SU-DHL-6 (cell line): ENCODE data around the gene MOV10L1.
"Not testable (repeated sequence)": the region's sequence is repeated elsewhere in the genome, so short reads cannot be mapped to it uniquely, and the experiment has no call there.

ENCODE experiments used
- H2AFZ ChIP-seq: fragments of 200-600 bp; sonication (generic); 2 replicates; pipeline ENCODE4 v1.6.1; 2014; ENCODE audit warnings: low read depth, mild to moderate bottlenecking, moderate library complexity, mixed read lengths, antibody characterized with exemption, low read length; ENCODE audit not compliant: severe bottlenecking
- H3F3A ChIP-seq: fragments of 200-600 bp; shearing (Covaris generic); 2 replicates; pipeline ENCODE4 v1.6.0; 2016; ENCODE audit warnings: antibody characterized with exemption, mild to moderate bottlenecking; ENCODE audit not compliant: insufficient read depth
- H3K27ac ChIP-seq: fragments of 200-600 bp; sonication (generic); 2 replicates; pipeline ENCODE4 v1.5.1; 2016; ENCODE audit warnings: low read depth, mild to moderate bottlenecking, low read length, moderate library complexity, mixed read lengths
- H3K27me3 ChIP-seq: fragments of 200-600 bp; sonication (generic), shearing (Covaris generic); 2 replicates; pipeline ENCODE4 v1.6.0; 2014; ENCODE audit warnings: mild to moderate bottlenecking, low read length
- H3K36me3 ChIP-seq: fragments of 200-600 bp; sonication (generic); 2 replicates; pipeline ENCODE4 v1.6.1; 2014; ENCODE audit warnings: mild to moderate bottlenecking, low read length, mixed read lengths
- H3K4me2 ChIP-seq: fragments of 300-600, 200-600 bp; shearing (Covaris generic), sonication (generic); 2 replicates; pipeline ENCODE4 v1.6.0; 2014; ENCODE audit warnings: low read length, low read depth, mild to moderate bottlenecking; ENCODE audit not compliant: poor library complexity, severe bottlenecking
- H3K4me3 ChIP-seq: fragments of 200-600 bp; sonication (generic); 2 replicates; pipeline ENCODE4 v1.5.1; 2014; ENCODE audit warnings: antibody characterized with exemption, low read length, mild to moderate bottlenecking, mixed read lengths; ENCODE audit not compliant: insufficient read depth, poor library complexity, severe bottlenecking
- H3K79me2 ChIP-seq: fragments of 200-600 bp; sonication (generic); 2 replicates; pipeline ENCODE4 v1.6.1; 2014; ENCODE audit warnings: mild to moderate bottlenecking, low read length, moderate library complexity; ENCODE audit not compliant: insufficient read depth
- H3K9ac ChIP-seq: fragments of 200-600 bp; sonication (generic); 2 replicates; pipeline ENCODE4 v1.7.0; 2014; ENCODE audit warnings: mild to moderate bottlenecking, low read length
- H3K9me2 ChIP-seq: fragments of 200-600 bp; sonication (generic); replicated peaks from 2 replicates; pipeline ENCODE4 v1.6.1; 2014; ENCODE audit warnings: low read length; ENCODE audit not compliant: insufficient read depth
- H3K9me3 ChIP-seq: fragments of 200-600 bp; sonication (generic); 2 replicates; pipeline ENCODE4 v1.6.1; 2014; ENCODE audit warnings: low read length, mixed read lengths; ENCODE audit not compliant: insufficient read depth
- H4K20me1 ChIP-seq: fragments of 200-600 bp; sonication (generic); 2 replicates; pipeline ENCODE4 v1.6.1; 2014; ENCODE audit warnings: low read depth, mild to moderate bottlenecking, antibody characterized with exemption, low read length, moderate library complexity, mixed read lengths
- EZH2phosphoT487 ChIP-seq: fragments of 200-600 bp; sonication (generic), shearing (Covaris generic); conservative IDR thresholded peaks from 2 replicates; pipeline ENCODE4 v1.6.1; 2018; ENCODE audit warnings: mild to moderate bottlenecking, antibody characterized with exemption, low read length, moderate library complexity, mixed read lengths
- TF ChIP-seq, protein P1 (sequence below): fragments of 200-600 bp; sonication (generic); IDR thresholded peaks from one replicate; pipeline ENCODE4 v1.5.1; 2017; ENCODE audit warnings: antibody characterized with exemption, mild to moderate bottlenecking, low read length, moderate library complexity; ENCODE audit not compliant: insufficient read depth, poor library complexity, severe bottlenecking

Gene MOV10L1

GRCh38 chr22:50085211-50085972 lies 4.4 kb upstream of the MOV10L1 start, which contains the start of gene MLC1:
MLC1 (minus strand) TSS chr22:50085426; CDS start chr22:50084902, 524 bp downstream.
- Histone ChIP-seq H3K36me3 (no peaks in the 10 kb centered on the region), H3K4me3 (no peak within 1 kb of the TSS), H4K20me1 (no peaks in the 10 kb centered on the region), H3K9me3 (no peaks in the 10 kb centered on the region), H3K27ac (no peak within 1 kb of the TSS), H3K4me2 (no peak within 1 kb of the TSS), H3K27me3 (no peaks in the 10 kb centered on the region), H3F3A (no peaks in the 10 kb centered on the region), H2AFZ (no peak within 1 kb of the TSS), H3K9me2 (no peaks in the 10 kb centered on the region), H3K79me2 (no peaks in the 10 kb centered on the region), H3K9ac (no peak within 1 kb of the TSS)
- TF ChIP-seq EZH2phosphoT487, result no peak
- TF ChIP-seq, protein P1, sequence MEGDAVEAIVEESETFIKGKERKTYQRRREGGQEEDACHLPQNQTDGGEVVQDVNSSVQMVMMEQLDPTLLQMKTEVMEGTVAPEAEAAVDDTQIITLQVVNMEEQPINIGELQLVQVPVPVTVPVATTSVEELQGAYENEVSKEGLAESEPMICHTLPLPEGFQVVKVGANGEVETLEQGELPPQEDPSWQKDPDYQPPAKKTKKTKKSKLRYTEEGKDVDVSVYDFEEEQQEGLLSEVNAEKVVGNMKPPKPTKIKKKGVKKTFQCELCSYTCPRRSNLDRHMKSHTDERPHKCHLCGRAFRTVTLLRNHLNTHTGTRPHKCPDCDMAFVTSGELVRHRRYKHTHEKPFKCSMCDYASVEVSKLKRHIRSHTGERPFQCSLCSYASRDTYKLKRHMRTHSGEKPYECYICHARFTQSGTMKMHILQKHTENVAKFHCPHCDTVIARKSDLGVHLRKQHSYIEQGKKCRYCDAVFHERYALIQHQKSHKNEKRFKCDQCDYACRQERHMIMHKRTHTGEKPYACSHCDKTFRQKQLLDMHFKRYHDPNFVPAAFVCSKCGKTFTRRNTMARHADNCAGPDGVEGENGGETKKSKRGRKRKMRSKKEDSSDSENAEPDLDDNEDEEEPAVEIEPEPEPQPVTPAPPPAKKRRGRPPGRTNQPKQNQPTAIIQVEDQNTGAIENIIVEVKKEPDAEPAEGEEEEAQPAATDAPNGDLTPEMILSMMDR, result no peak

- no peaks in the 10 kb centered on the region for H3K36me3 ChIP-seq
- H3K4me2 ChIP-seq, result no peak overlapping the region
- H3K9ac ChIP-seq, result no peak overlapping the region
- no peaks in the 10 kb centered on the region for H3K9me3 ChIP-seq
- H3K27ac ChIP-seq, result no peak overlapping the region
- H4K20me1 ChIP-seq, result no peaks in the 10 kb centered on the region
- no peak overlapping the region for H3K4me3 ChIP-seq
- H2AFZ ChIP-seq, result no peak overlapping the region
- no peaks in the 10 kb centered on the region for H3K9me2 ChIP-seq
- no peaks in the 10 kb centered on the region for H3F3A ChIP-seq
- no peak for TF ChIP-seq EZH2phosphoT487
- TF ChIP-seq, protein P1, result no peak
- H3K27me3 ChIP-seq, result no peaks in the 10 kb centered on the region
- H3K79me2 ChIP-seq, result no peaks in the 10 kb centered on the region
These were observed 3.3 kb upstream of the MOV10L1 start for GRCh38 chr22:50086526-50086925.

DNA sequence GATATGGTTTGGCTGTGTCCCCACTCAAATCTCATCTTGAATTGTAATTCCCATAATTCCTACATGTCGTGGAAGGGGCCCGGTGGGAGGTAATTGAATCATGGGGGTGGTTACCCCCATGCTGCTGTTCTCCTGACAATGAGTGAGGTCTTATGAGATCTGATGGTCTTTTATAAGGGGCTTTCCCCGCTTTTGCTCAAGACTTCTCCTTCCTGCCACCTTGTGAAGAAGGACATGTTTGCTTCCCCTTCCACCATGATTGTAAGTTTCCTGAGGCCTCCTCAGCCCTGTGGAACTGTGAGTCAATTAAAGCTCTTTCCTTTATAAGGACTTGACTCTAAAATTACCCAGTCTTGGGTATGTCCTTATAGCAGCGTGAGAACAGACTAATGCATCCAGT lies 2.8 kb upstream of the MOV10L1 start:
- not testable (repeated sequence) for H3K9me3 ChIP-seq

GRCh38 chr22:50087646-50088045 lies 2.2 kb upstream of the MOV10L1 start:
- no peak overlapping the region for H3K27ac ChIP-seq
- H4K20me1 ChIP-seq, result no peaks in the 10 kb centered on the region
- no peaks in the 10 kb centered on the region for H3K9me3 ChIP-seq
- no peaks in the 10 kb centered on the region for H3K9me2 ChIP-seq
- no peak overlapping the region for H3K4me2 ChIP-seq
- H3K27me3 ChIP-seq, result no peaks in the 10 kb centered on the region
- no peaks in the 10 kb centered on the region for H3K36me3 ChIP-seq
- no peak overlapping the region for H3K4me3 ChIP-seq
- no peaks in the 10 kb centered on the region for H3F3A ChIP-seq
- no peaks in the 10 kb centered on the region for H3K79me2 ChIP-seq
- TF ChIP-seq, protein P1, result no peak
- TF ChIP-seq EZH2phosphoT487, result no peak
- H3K9ac ChIP-seq, result no peak overlapping the region
- H2AFZ ChIP-seq, result no peak overlapping the region

More for the DNA sequence above, 2.8 kb upstream of the MOV10L1 start:
- H3K9ac ChIP-seq, H3K4me2 ChIP-seq, H3K79me2 ChIP-seq, H3K9me2 ChIP-seq, H3F3A ChIP-seq, H2AFZ ChIP-seq, H3K4me3 ChIP-seq, H3K36me3 ChIP-seq, H3K27me3 ChIP-seq, H3K27ac ChIP-seq, H4K20me1 ChIP-seq: not testable (repeated sequence)
